CD4-positive, alpha-beta T cell treated with Interleukin-21 for 1 hour (primary cell): ENCODE results near the gene SORCS2.

Source experiments
- DNase-seq: peaks from one replicate; pipeline ENCODE4 v3.0.0-alpha.2; 2020

Gene SORCS2

GRCh38 chr4:7361280-7361895 lies 169.1 kb downstream of the SORCS2 start:
- DNase-seq, result no peak

GRCh38 chr4:7362341-7362740 lies 170.0 kb downstream of the SORCS2 start:
- DNase-seq, result no peak

GRCh38 chr4:7362862-7363430 lies 170.6 kb downstream of the SORCS2 start:
- no peak for DNase-seq

GRCh38 chr4:7364979-7365378 lies 172.6 kb downstream of the SORCS2 start:
- DNase-seq, result no peak

- DNase-seq, result no peak
Measured at GRCh38 chr4:7365462-7366179, 173.3 kb downstream of the SORCS2 start.

GRCh38 chr4:7366180-7366945 lies 174.0 kb downstream of the SORCS2 start:
- no peak for DNase-seq

GRCh38 chr4:7366954-7367353 lies 174.6 kb downstream of the SORCS2 start:
- no peak for DNase-seq

GRCh38 chr4:7367406-7367805 lies 175.1 kb downstream of the SORCS2 start:
- DNase-seq, result no peak

- DNase-seq, result no peak
Measured at GRCh38 chr4:7367864-7368277, 175.5 kb downstream of the SORCS2 start.

- DNase-seq, result no peak
Measured at GRCh38 chr4:7368296-7368695, 176.0 kb downstream of the SORCS2 start.

GRCh38 chr4:7369511-7369910 lies 177.2 kb downstream of the SORCS2 start:
- no peak for DNase-seq

GRCh38 chr4:7370038-7370437 lies 177.7 kb downstream of the SORCS2 start:
- DNase-seq, result no peak

- DNase-seq, result no peak
Measured at GRCh38 chr4:7371210-7371941, 179.0 kb downstream of the SORCS2 start.

GRCh38 chr4:7372673-7373072 lies 180.3 kb downstream of the SORCS2 start:
- DNase-seq, result no peak

GRCh38 chr4:7374571-7374970 lies 182.2 kb downstream of the SORCS2 start:
- DNase-seq, result no peak

GRCh38 chr4:7375427-7375826 lies 183.1 kb downstream of the SORCS2 start:
- no peak for DNase-seq

GRCh38 chr4:7377223-7377865 lies 185.0 kb downstream of the SORCS2 start:
- no peak for DNase-seq

- no peak for DNase-seq
Measured at GRCh38 chr4:7379186-7379585, 186.8 kb downstream of the SORCS2 start.

- DNase-seq, result no peak
Measured at GRCh38 chr4:7379719-7380118, 187.4 kb downstream of the SORCS2 start.

GRCh38 chr4:7381221-7381889 lies 189.0 kb downstream of the SORCS2 start:
- DNase-seq, result no peak

GRCh38 chr4:7381890-7382633 lies 189.7 kb downstream of the SORCS2 start:
- no peak for DNase-seq
